Osteoblast (primary cell): Measurements from ENCODE around the gene FAM163A. TPM values are rescaled to one million over a fixed set of nuclear protein-coding genes. Genes with fewer than 3 reads are reported as not detected.
"Not testable (repeated sequence)": the region's sequence is repeated elsewhere in the genome, so short reads cannot be mapped to it uniquely, and the experiment has no call there.

Experiments
- DNase-seq: peaks from one replicate; pipeline ENCODE4 v3.0.0; 2011; ENCODE audit warnings: low spot score, mixed read lengths; ENCODE audit not compliant: insufficient read length; ENCODE audit errors: missing footprints
- H2AFZ ChIP-seq: 2 replicates; pipeline ENCODE4 v1.6.0; 2011; ENCODE audit warnings: mild to moderate bottlenecking, low read length
- H3K27ac ChIP-seq: 2 replicates; pipeline ENCODE4 v1.5.1; 2011; ENCODE audit warnings: mild to moderate bottlenecking, low read depth, low read length, moderate library complexity
- H3K27me3 ChIP-seq: 2 replicates; pipeline ENCODE4 v1.6.0; 2012; ENCODE audit warnings: mild to moderate bottlenecking, control low read depth, inconsistent platforms, low read length, moderate library complexity; ENCODE audit not compliant: insufficient read depth
- H3K36me3 ChIP-seq: 2 replicates; pipeline ENCODE4 v1.5.1; 2011; ENCODE audit warnings: mild to moderate bottlenecking, low read length, control low read depth, moderate library complexity; ENCODE audit not compliant: insufficient read depth
- H3K4me1 ChIP-seq: 2 replicates; pipeline ENCODE4 v1.5.1; 2011; ENCODE audit warnings: mild to moderate bottlenecking, low read length, control low read depth, moderate library complexity; ENCODE audit not compliant: insufficient read depth
- H3K4me2 ChIP-seq: 2 replicates; pipeline ENCODE4 v1.6.0; 2011; ENCODE audit warnings: mild to moderate bottlenecking, low read length; ENCODE audit not compliant: insufficient read depth
- H3K4me3 ChIP-seq: fragments of 200-600 bp; sonication (generic); 3 replicates; pipeline ENCODE4 v1.5.1; 2012; ENCODE audit warnings: mild to moderate bottlenecking, low read length, inconsistent platforms; ENCODE audit not compliant: insufficient read depth
- H3K79me2 ChIP-seq: 2 replicates; pipeline ENCODE4 v1.6.0; 2012; ENCODE audit warnings: mild to moderate bottlenecking, low read length, control low read depth, inconsistent platforms; ENCODE audit not compliant: insufficient read depth
- H3K9me3 ChIP-seq: 2 replicates; pipeline ENCODE4 v1.5.1; 2011; ENCODE audit warnings: low read depth, low read length, control low read depth
- H4K20me1 ChIP-seq: 2 replicates; pipeline ENCODE4 v1.6.0; 2012; ENCODE audit warnings: mild to moderate bottlenecking, low read length, control low read depth; ENCODE audit not compliant: insufficient read depth
- total RNA-seq: library from RNA; depleted of rRNA; stranded (reverse); fragments of >200 nt; gene quantifications from 2 replicates; pipeline ENCODE4 v1.2.3, GENCODE V29; 2012
- TF ChIP-seq, protein P1 (sequence below): IDR thresholded peaks from 2 replicates; pipeline ENCODE4 v1.5.1; 2011; ENCODE audit warnings: mild to moderate bottlenecking, low read depth, low read length, moderate library complexity; ENCODE audit errors: extremely low read depth

Gene FAM163A
- total RNA-seq, 1 donor: not detected

DNA sequence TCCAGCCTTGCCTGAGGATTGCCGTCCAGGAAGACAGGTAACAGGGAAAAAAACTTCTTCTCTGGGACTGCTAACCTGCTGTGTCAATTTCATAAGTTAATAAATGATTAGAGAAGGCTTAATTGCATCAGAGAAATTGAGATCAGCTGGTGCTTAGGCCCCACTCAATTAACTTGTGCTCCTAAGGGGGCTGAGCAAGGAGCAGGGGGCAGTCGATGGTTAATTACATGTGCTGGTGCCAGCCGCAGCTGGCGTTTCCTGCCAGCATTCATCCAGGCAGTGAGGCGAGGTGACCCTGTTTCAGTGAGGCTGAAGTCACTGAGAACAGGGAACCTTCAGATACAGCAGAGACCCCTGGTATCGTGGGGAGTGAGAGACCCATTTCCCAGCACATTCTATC lies 60.0 kb downstream of the FAM163A start:
- Histone ChIP-seq H2AFZ (no peak overlapping the region), H3K27me3 (peaks cover 51% of the 10 kb centered on the region), H3K36me3 (no peaks in the 10 kb centered on the region), H3K27ac (no peak overlapping the region), H4K20me1 (no peaks in the 10 kb centered on the region), H3K4me3 (no peak overlapping the region), H3K79me2 (no peaks in the 10 kb centered on the region), H3K4me1 (peaks cover 8% of the 10 kb centered on the region), H3K9me3 (no peaks in the 10 kb centered on the region), H3K4me2 (no peak overlapping the region)
- TF ChIP-seq, protein P1, sequence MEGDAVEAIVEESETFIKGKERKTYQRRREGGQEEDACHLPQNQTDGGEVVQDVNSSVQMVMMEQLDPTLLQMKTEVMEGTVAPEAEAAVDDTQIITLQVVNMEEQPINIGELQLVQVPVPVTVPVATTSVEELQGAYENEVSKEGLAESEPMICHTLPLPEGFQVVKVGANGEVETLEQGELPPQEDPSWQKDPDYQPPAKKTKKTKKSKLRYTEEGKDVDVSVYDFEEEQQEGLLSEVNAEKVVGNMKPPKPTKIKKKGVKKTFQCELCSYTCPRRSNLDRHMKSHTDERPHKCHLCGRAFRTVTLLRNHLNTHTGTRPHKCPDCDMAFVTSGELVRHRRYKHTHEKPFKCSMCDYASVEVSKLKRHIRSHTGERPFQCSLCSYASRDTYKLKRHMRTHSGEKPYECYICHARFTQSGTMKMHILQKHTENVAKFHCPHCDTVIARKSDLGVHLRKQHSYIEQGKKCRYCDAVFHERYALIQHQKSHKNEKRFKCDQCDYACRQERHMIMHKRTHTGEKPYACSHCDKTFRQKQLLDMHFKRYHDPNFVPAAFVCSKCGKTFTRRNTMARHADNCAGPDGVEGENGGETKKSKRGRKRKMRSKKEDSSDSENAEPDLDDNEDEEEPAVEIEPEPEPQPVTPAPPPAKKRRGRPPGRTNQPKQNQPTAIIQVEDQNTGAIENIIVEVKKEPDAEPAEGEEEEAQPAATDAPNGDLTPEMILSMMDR: no peak
- no peak for DNase-seq

DNA sequence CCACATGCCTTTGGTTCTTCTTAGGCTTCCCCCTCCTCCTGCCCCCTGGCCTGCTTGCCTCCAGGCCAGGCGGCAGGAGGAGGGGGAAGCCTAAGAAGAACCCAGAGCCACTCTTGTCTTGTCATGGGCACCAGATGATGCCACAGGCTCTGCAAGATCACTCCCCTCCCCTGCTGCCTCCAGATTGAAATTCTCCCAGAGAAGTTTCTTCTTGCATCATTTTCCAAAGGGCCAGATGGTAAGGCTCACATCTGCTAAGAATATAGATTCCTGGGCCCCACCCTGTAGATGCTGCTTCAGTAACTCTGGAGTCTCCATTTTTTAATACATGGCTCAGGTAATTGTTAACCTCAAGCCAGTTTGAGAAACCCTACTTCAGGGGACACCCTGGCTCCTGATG lies 60.8 kb downstream of the FAM163A start:
- no peak overlapping the region for H2AFZ ChIP-seq
- H4K20me1 ChIP-seq: peaks cover 2% of the 10 kb centered on the region
- peaks cover 48% of the 10 kb centered on the region for H3K27me3 ChIP-seq
- no peaks in the 10 kb centered on the region for H3K36me3 ChIP-seq
- no peak overlapping the region for H3K4me2 ChIP-seq
- H3K4me3 ChIP-seq: no peak overlapping the region
- no peaks in the 10 kb centered on the region for H3K79me2 ChIP-seq
- TF ChIP-seq, protein P1: no peak
- no peak for DNase-seq
- no peaks in the 10 kb centered on the region for H3K9me3 ChIP-seq
- H3K4me1 ChIP-seq: peaks cover 14% of the 10 kb centered on the region
- no peak overlapping the region for H3K27ac ChIP-seq

- Histone ChIP-seq H3K4me1 (peaks cover 14% of the 10 kb centered on the region), H3K27me3 (peaks cover 43% of the 10 kb centered on the region)
- not testable (repeated sequence) for H3K79me2 ChIP-seq, H3K4me3 ChIP-seq, H3K27ac ChIP-seq, DNase-seq, H3K36me3 ChIP-seq, H3K4me2 ChIP-seq, H3K9me3 ChIP-seq, H2AFZ ChIP-seq, H4K20me1 ChIP-seq
Observed at GRCh38 chr1:179804417-179804816, 61.3 kb downstream of the FAM163A start.

DNA sequence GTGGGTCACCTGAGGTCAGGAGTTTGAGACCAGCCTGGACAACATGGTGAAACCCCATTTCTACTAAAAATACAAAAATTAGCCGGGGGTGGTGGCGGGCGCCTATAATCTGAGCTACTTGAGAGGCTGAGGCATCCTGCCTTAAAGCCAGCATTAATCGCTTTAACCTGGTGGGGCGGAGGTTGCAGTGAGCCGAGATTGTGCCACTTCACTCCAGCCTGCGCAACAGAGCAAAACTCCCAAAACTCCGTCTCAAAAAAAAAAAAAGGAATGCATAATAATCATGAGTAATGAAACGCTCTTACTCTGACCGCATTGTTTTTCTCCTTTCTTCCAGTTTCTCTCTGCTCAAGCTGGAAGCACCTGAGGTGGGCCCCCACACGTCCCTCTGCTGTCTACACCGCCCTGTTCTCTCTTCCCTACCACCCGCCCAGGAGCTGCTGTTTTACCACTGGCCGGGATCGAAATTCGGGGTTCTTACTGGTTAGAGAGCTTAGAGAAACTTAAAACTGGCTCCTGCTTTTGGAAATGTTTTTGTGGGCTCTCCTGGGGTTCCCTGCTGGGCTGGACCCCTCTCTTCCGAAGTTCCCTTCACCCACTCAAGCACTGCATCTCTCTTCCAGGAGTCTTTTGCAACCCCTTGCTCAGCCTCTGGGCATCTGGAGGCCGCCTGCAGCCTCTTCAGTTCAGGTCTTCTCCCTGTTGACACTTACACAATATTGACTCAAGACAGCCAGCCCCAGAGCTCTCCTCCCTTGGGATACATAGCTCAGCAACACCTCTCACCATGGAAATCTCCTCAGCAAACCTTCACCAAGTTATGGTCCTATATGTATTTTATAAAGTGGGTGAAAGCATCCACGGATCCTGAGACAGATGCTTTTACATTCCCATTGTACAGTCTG lies 62.5 kb downstream of the FAM163A start:
- Histone ChIP-seq H3K4me3 (no peak overlapping the region), H3K79me2 (no peaks in the 10 kb centered on the region), H2AFZ (no peak overlapping the region), H3K27me3 (peaks cover 39% of the 10 kb centered on the region), H3K27ac (no peak overlapping the region), H3K4me1 (peaks cover 17% of the 10 kb centered on the region), H3K9me3 (no peaks in the 10 kb centered on the region), H3K4me2 (no peak overlapping the region), H4K20me1 (peaks cover 2% of the 10 kb centered on the region), H3K36me3 (no peaks in the 10 kb centered on the region)
- no peak for DNase-seq
- TF ChIP-seq, protein P1: no peak
